Neuronal stem cell (in vitro differentiated cells): Measurements from ENCODE around the gene ADGRL3.
"Not testable (repeated sequence)": the region's sequence is repeated elsewhere in the genome, so short reads cannot be mapped to it uniquely, and the experiment has no call there.

Source experiments
- DNase-seq: peaks from one replicate; pipeline ENCODE4 v3.0.0-alpha.2; 2013; ENCODE audit warnings: low spot score
- H2AFZ ChIP-seq: one replicate; pipeline ENCODE4 v1.6.1; 2013; ENCODE audit warnings: mild to moderate bottlenecking, low read length, inconsistent platforms
- H2AK5ac ChIP-seq: 2 replicates; pipeline ENCODE4 v1.6.1; 2013; ENCODE audit warnings: low read depth, mild to moderate bottlenecking, inconsistent platforms, low read length, moderate library complexity, mixed read lengths
- H2BK120ac ChIP-seq: 2 replicates; pipeline ENCODE4 v1.6.1; 2013; ENCODE audit warnings: low read depth, mild to moderate bottlenecking, inconsistent platforms, low read length, moderate library complexity, mixed read lengths
- H2BK12ac ChIP-seq: one replicate; pipeline ENCODE4 v1.6.1; 2013; ENCODE audit warnings: low read length, inconsistent platforms
- H2BK15ac ChIP-seq: 2 replicates; pipeline ENCODE4 v1.6.1; 2013; ENCODE audit warnings: mild to moderate bottlenecking, low read length, inconsistent platforms, mixed read lengths
- H2BK5ac ChIP-seq: one replicate; pipeline ENCODE4 v1.6.1; 2013; ENCODE audit warnings: inconsistent platforms, mild to moderate bottlenecking, low read length, moderate library complexity
- H3K14ac ChIP-seq: one replicate; pipeline ENCODE4 v1.6.1; 2013; ENCODE audit warnings: low read length, inconsistent platforms
- H3K18ac ChIP-seq: 2 replicates; pipeline ENCODE4 v1.6.1; 2013; ENCODE audit warnings: low read length, inconsistent platforms
- H3K23ac ChIP-seq: 2 replicates; pipeline ENCODE4 v1.6.1; 2013; ENCODE audit warnings: low read depth, mild to moderate bottlenecking, mixed read lengths, low read length, inconsistent platforms; ENCODE audit not compliant: poor library complexity
- H3K27ac ChIP-seq: replicated peaks from 3 replicates; pipeline ENCODE4 v1.5.1; 2013; ENCODE audit warnings: low read length, inconsistent platforms
- H3K27me3 ChIP-seq, 3 experiments: 2 replicates each; pipeline ENCODE4 v1.6.1; 2013; ENCODE audit warnings: low read length in 3 of 3, mild to moderate bottlenecking in 2 of 3, inconsistent platforms in 1 of 3, low read depth in 1 of 3, mixed read lengths in 1 of 3, moderate library complexity in 1 of 3; ENCODE audit not compliant: control insufficient read depth in 3 of 3, insufficient read depth in 3 of 3
- H3K36me3 ChIP-seq, 2 donors: replicated peaks in 1 of 2; 2 replicates each; pipeline ENCODE4 v1.6.1; 2013; ENCODE audit warnings: low read length in 2 of 2; ENCODE audit not compliant: control insufficient read depth in 2 of 2, insufficient read depth in 2 of 2
- H3K4ac ChIP-seq: 2 replicates; pipeline ENCODE4 v1.6.1; 2013; ENCODE audit warnings: inconsistent platforms, mild to moderate bottlenecking, low read length, moderate library complexity
- H3K4me1 ChIP-seq, 2 donors: 1 replicate in 1 of 2; 2 replicates in 1 of 2; pipeline ENCODE4 v1.6.1; 2013; ENCODE audit warnings: low read length in 2 of 2, low read depth in 1 of 2; ENCODE audit not compliant: control insufficient read depth in 2 of 2, insufficient read depth in 1 of 2
- H3K4me2 ChIP-seq: one replicate; pipeline ENCODE4 v1.6.1; 2013; ENCODE audit warnings: mild to moderate bottlenecking, low read length, inconsistent platforms; ENCODE audit not compliant: insufficient read depth, poor library complexity, severe bottlenecking
- H3K4me3 ChIP-seq, 2 donors: 2 replicates each; pipeline ENCODE4 v1.5.1; 2013; ENCODE audit warnings: low read length in 2 of 2, mild to moderate bottlenecking in 2 of 2, inconsistent platforms in 1 of 2, moderate library complexity in 1 of 2
- H3K79me1 ChIP-seq: one replicate; pipeline ENCODE4 v1.6.1; 2013; ENCODE audit warnings: low read depth, mild to moderate bottlenecking, inconsistent platforms, low read length, moderate library complexity
- H3K9ac ChIP-seq: one replicate; pipeline ENCODE4 v1.6.1; 2013; ENCODE audit warnings: mild to moderate bottlenecking, low read depth, low read length, inconsistent platforms; ENCODE audit not compliant: poor library complexity
- H3K9me3 ChIP-seq, 2 donors: replicated peaks in 1 of 2; 2 replicates each; pipeline versions ENCODE3 to v1.6.1; 2013; ENCODE audit warnings: low read length in 2 of 2, mild to moderate bottlenecking in 2 of 2, inconsistent platforms in 1 of 2, low read depth in 1 of 2, mixed read lengths in 1 of 2, moderate library complexity in 1 of 2; ENCODE audit not compliant: control insufficient read depth in 2 of 2, insufficient read depth in 1 of 2
- H4K8ac ChIP-seq: one replicate; pipeline ENCODE4 v1.6.1; 2013; ENCODE audit warnings: low read depth, mild to moderate bottlenecking, inconsistent platforms, low read length, moderate library complexity
- H4K91ac ChIP-seq: one replicate; pipeline ENCODE4 v1.6.1; 2013; ENCODE audit warnings: low read length, low read depth, mild to moderate bottlenecking, inconsistent platforms; ENCODE audit not compliant: poor library complexity
- WGBS, 2 donors: extraction: QIAGEN DNeasy Blood & Tissue Kit; methylation state at CpG; one replicate each; pipeline ENCODE4 v1.1.7; 2013; ENCODE audit warnings: missing lambda C conversion rate in 2 of 2, mixed read lengths in 1 of 2; ENCODE audit not compliant: insufficient read length in 2 of 2, insufficient replicate concordance in 1 of 2; ENCODE audit errors: extremely low coverage in 2 of 2; 5-methylcytosine and 5-hydroxymethylcytosine counted together

The ADGRL3 gene

GRCh38 chr4:61764090-61764489, 564.0 kb downstream of the ADGRL3 start:
- DNase-seq, H2BK5ac ChIP-seq, H3K27ac ChIP-seq, H3K4me3 ChIP-seq, H2BK15ac ChIP-seq, H2BK12ac ChIP-seq, H3K4me2 ChIP-seq, H2AK5ac ChIP-seq, H3K4ac ChIP-seq, H3K18ac ChIP-seq, H4K8ac ChIP-seq, H3K36me3 ChIP-seq, H3K9ac ChIP-seq, H3K9me3 ChIP-seq, H3K14ac ChIP-seq, H3K23ac ChIP-seq, H2AFZ ChIP-seq, H3K4me1 ChIP-seq, H4K91ac ChIP-seq, H3K79me1 ChIP-seq, H3K27me3 ChIP-seq, H2BK120ac ChIP-seq: not testable (repeated sequence)
- WGBS, 2 donors: no CpG with 5 or more reads among the region's 9 CpGs

GRCh38 chr4:61769444-61770167, 569.5 kb downstream of the ADGRL3 start:
- H3K27me3 ChIP-seq, H3K23ac ChIP-seq, DNase-seq, H3K4me2 ChIP-seq, H2BK15ac ChIP-seq, H3K9me3 ChIP-seq, H4K91ac ChIP-seq, H3K9ac ChIP-seq, H3K79me1 ChIP-seq, H4K8ac ChIP-seq, H3K4ac ChIP-seq, H2BK12ac ChIP-seq, H2BK5ac ChIP-seq, H2AK5ac ChIP-seq, H3K27ac ChIP-seq, H3K18ac ChIP-seq, H2AFZ ChIP-seq, H3K14ac ChIP-seq, H3K36me3 ChIP-seq, H2BK120ac ChIP-seq, H3K4me3 ChIP-seq: not testable (repeated sequence)
- WGBS, 2 donors: no CpG with 5 or more reads among the region's 14 CpGs
- peaks cover 8 to 11% of the 10 kb centered on the region in 2 donors for H3K4me1 ChIP-seq

GRCh38 chr4:61770456-61770855, 570.3 kb downstream of the ADGRL3 start:
- Histone ChIP-seq H2AK5ac (no peak overlapping the region), H2AFZ (no peak overlapping the region), H3K18ac (no peak overlapping the region), H2BK15ac (no peak overlapping the region), H2BK5ac (no peak overlapping the region), H3K4me3 (no peak overlapping the region), H3K4me2 (no peak overlapping the region), H3K79me1 (no peaks in the 10 kb centered on the region), H4K8ac (no peak overlapping the region), H4K91ac (no peak overlapping the region), H3K9ac (no peak overlapping the region), H2BK120ac (no peak overlapping the region), H3K9me3 (no peaks in the 10 kb centered on the region), H3K23ac (no peak overlapping the region), H3K4ac (no peak overlapping the region), H3K27me3 (no peaks in the 10 kb centered on the region), H3K36me3 (no peaks in the 10 kb centered on the region), H3K14ac (no peak overlapping the region), H2BK12ac (no peak overlapping the region), H3K27ac (no peak overlapping the region), H3K4me1 (peaks cover 11 to 12% of the 10 kb centered on the region in 2 donors)
- no peak for DNase-seq
- WGBS, 2 donors: no CpG with 5 or more reads among the region's 1 CpG

GRCh38 chr4:61771056-61771455, 570.9 kb downstream of the ADGRL3 start:
- no CpG with 5 or more reads among the region's 1 CpG for WGBS, 2 donors
- Histone ChIP-seq H3K27me3 (no peaks in the 10 kb centered on the region), H2AFZ (no peak overlapping the region), H4K91ac (no peak overlapping the region), H3K9ac (no peak overlapping the region), H2BK15ac (no peak overlapping the region), H3K9me3 (no peaks in the 10 kb centered on the region), H3K79me1 (no peaks in the 10 kb centered on the region), H3K23ac (no peak overlapping the region), H2BK120ac (no peak overlapping the region), H2AK5ac (no peak overlapping the region), H3K4me2 (no peak overlapping the region), H2BK12ac (no peak overlapping the region), H3K4me1 (peaks cover 11 to 14% of the 10 kb centered on the region in 2 donors), H3K14ac (no peak overlapping the region), H4K8ac (no peak overlapping the region), H2BK5ac (no peak overlapping the region), H3K4ac (no peak overlapping the region), H3K4me3 (no peak overlapping the region), H3K18ac (no peak overlapping the region), H3K36me3 (no peaks in the 10 kb centered on the region), H3K27ac (peak overlapping the region; percentile 34)
- no peak for DNase-seq
